HL-60 (cell line): ENCODE measurements around the gene SH3GL3.

Experiments used
- DNase-seq, 2 experiments: peaks; one replicate each; pipeline ENCODE4 v3.0.0-alpha.2; 2010 to 2020; ENCODE audit warnings: low read depth in 1 of 2, low spot score in 1 of 2
- H3K27ac ChIP-seq: fragments of 250-450 bp; sonication (Bioruptor Pico); replicated peaks from 2 replicates; pipeline ENCODE4 v1.5.1; 2020; ENCODE audit warnings: mild to moderate bottlenecking, moderate library complexity
- H3K27me3 ChIP-seq: fragments of 250-450 bp; sonication (Bioruptor Pico); 2 replicates; pipeline ENCODE4 v1.5.1; 2021; ENCODE audit warnings: mild to moderate bottlenecking, moderate library complexity; ENCODE audit not compliant: insufficient read depth, poor library complexity, severe bottlenecking
- H3K4me3 ChIP-seq: replicated peaks from 2 replicates; pipeline ENCODE4 v1.5.1; 2011; ENCODE audit warnings: mild to moderate bottlenecking, control low read depth, low read length; ENCODE audit not compliant: insufficient read depth
- CTCF ChIP-seq: IDR thresholded peaks from one replicate; pipeline ENCODE4 v1.5.1; 2011; ENCODE audit warnings: low read length, control low read depth, inconsistent platforms; ENCODE audit not compliant: insufficient read depth
- GABPA ChIP-seq: IDR thresholded peaks from 2 replicates; pipeline ENCODE4 v1.6.1; 2012; ENCODE audit warnings: low read depth
- POLR2AphosphoS5 ChIP-seq: IDR thresholded peaks from 2 replicates; pipeline ENCODE4 v1.6.1; 2012; ENCODE audit warnings: low read depth
- REST ChIP-seq: IDR thresholded peaks from 2 replicates; pipeline ENCODE4 v1.6.1; 2012; ENCODE audit warnings: low read depth; ENCODE audit not compliant: insufficient replicate concordance
- SPI1 ChIP-seq: IDR thresholded peaks from 2 replicates; pipeline ENCODE4 v1.6.1; 2012; ENCODE audit warnings: low read depth, mild to moderate bottlenecking, borderline replicate concordance

SH3GL3 gene

GRCh38 chr15:83487519-83487918, 40.4 kb downstream of the SH3GL3 start:
- Histone ChIP-seq H3K27me3 (no peaks in the 10 kb centered on the region), H3K4me3 (no peak overlapping the region), H3K27ac (no peak overlapping the region)
- DNase-seq, result no peak
- TF ChIP-seq POLR2AphosphoS5 (no peak), GABPA (no peak), REST (no peak), SPI1 (no peak), CTCF (no peak)

DNA sequence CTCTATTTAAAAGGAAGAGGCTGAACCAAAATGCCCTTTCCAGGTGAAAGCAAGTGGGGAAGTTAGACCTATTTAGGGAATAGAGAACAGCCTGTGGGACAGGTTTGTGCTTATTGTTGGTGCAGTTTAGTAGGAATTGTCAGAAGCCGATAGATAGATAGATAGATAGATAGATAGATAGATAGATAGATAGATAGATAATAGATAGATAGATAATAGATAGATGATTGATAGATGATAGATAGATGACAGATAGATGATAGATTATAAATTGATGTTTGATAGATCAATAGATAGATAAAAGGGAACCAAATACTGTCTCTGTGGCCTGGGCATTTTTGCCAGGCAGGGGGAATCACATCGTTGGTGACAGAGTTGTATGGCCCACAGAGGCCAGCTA, 42.5 kb downstream of the SH3GL3 start:
- no peaks in the 10 kb centered on the region for H3K27me3 ChIP-seq
- H3K27ac ChIP-seq, result no peak overlapping the region
- DNase-seq, result no peak
- H3K4me3 ChIP-seq, result no peak overlapping the region
- TF ChIP-seq GABPA, result no peak
- TF ChIP-seq POLR2AphosphoS5, result no peak
- TF ChIP-seq SPI1, result no peak
- no peak for TF ChIP-seq CTCF
- TF ChIP-seq REST, result no peak

DNA sequence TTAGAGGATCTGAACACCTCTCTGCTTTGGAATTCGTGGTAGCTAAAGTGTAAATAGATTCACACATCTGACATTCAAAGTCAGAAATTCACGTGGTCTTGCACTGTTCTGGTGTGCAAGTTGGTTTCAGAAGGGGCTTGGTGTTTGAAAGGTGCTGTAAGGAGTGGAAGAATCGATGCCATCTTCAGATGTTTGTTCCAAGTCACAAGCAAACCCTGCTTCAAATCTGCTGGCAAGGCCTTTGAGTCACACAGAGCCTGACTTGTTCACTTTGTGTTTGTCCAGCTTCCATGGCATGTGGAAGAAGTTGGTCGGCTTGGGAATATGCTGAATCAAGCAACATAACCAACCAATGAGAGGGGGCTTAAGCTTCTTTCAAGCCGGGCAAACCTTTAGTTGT, 44.3 kb downstream of the SH3GL3 start:
- TF ChIP-seq CTCF (no peak), REST (no peak), POLR2AphosphoS5 (no peak), GABPA (no peak), SPI1 (no peak)
- DNase-seq, result no peak
- H3K27ac ChIP-seq, result no peak overlapping the region
- H3K27me3 ChIP-seq, result no peaks in the 10 kb centered on the region
- H3K4me3 ChIP-seq, result no peak overlapping the region
